Brain microvascular endothelial cell (primary cell): ENCODE measurements around the gene ATP5F1D.

ENCODE experiments used
- DNase-seq: peaks from one replicate; pipeline ENCODE4 v3.0.0-alpha.2; 2020
- H3K27ac ChIP-seq: fragments of 250-450 bp; sonication (Bioruptor Pico); 2 replicates; pipeline ENCODE4 v1.5.1; 2020; ENCODE audit warnings: mild to moderate bottlenecking, moderate library complexity
- H3K27me3 ChIP-seq: fragments of 250-450 bp; sonication (Bioruptor Pico); replicated peaks from 2 replicates; pipeline ENCODE4 v1.5.1; 2020; ENCODE audit warnings: mild to moderate bottlenecking
- H3K36me3 ChIP-seq: fragments of 250-450 bp; sonication (Bioruptor Pico); replicated peaks from 2 replicates; pipeline ENCODE4 v1.5.1; 2020; ENCODE audit warnings: mild to moderate bottlenecking
- H3K4me3 ChIP-seq: 2 replicates; pipeline ENCODE4 v1.5.1; 2011; ENCODE audit warnings: low read depth, mild to moderate bottlenecking, control low read depth, low read length, moderate library complexity
- CTCF ChIP-seq: IDR thresholded peaks from 2 replicates; pipeline ENCODE4 v1.5.1; 2011; ENCODE audit warnings: low read depth, mild to moderate bottlenecking, moderate library complexity, low read length, control low read depth, inconsistent platforms; ENCODE audit errors: missing control alignments
- in situ Hi-C: cut with HindIII; loops from 2 replicates; pipeline ENCODE4 v1.10.0; 2017; ENCODE audit warnings: low sequenced_read_pairs, low pct_ligation_motif_present

Gene ATP5F1D

GRCh38 chr19:1281569-1282287 is 40.2 kb downstream of the ATP5F1D start:
- Histone ChIP-seq H3K27me3 (peaks cover 26% of the 10 kb centered on the region), H3K27ac (no peak overlapping the region), H3K4me3 (no peak overlapping the region), H3K36me3 (peaks cover 6% of the 10 kb centered on the region)
- TF ChIP-seq CTCF = no peak
- no peak for DNase-seq
- in situ Hi-C loops = loop anchor here (5.0 to 10.0 kb wide), 3 partner anchors 93 to 191 kb away; no protein-coding TSS in a partner anchor

GRCh38 chr19:1282588-1283206 is 41.1 kb downstream of the ATP5F1D start:
- no peak for DNase-seq
- H3K36me3 ChIP-seq = peaks cover 6% of the 10 kb centered on the region
- H3K27me3 ChIP-seq = peaks cover 36% of the 10 kb centered on the region
- H3K4me3 ChIP-seq = no peak overlapping the region
- in situ Hi-C loops = loop anchor here (5.0 to 10.0 kb wide), 3 partner anchors 92 to 190 kb away; no protein-coding TSS in a partner anchor
- TF ChIP-seq CTCF = no peak
- H3K27ac ChIP-seq = no peak overlapping the region

- no peak for TF ChIP-seq CTCF
- Histone ChIP-seq H3K36me3 (peaks cover 6% of the 10 kb centered on the region), H3K27ac (no peak overlapping the region), H3K27me3 (peaks cover 43% of the 10 kb centered on the region), H3K4me3 (no peak overlapping the region)
- no peak for DNase-seq
- in situ Hi-C loops = loop anchor here (5.0 to 10.0 kb wide), 3 partner anchors 91 to 189 kb away; no protein-coding TSS in a partner anchor
Observed at GRCh38 chr19:1283207-1283916, 41.8 kb downstream of the ATP5F1D start.

GRCh38 chr19:1283917-1284292 is 42.4 kb downstream of the ATP5F1D start:
- peaks cover 45% of the 10 kb centered on the region for H3K27me3 ChIP-seq
- no peak for TF ChIP-seq CTCF
- H3K27ac ChIP-seq = no peak overlapping the region
- DNase-seq = no peak
- peaks cover 6% of the 10 kb centered on the region for H3K36me3 ChIP-seq
- in situ Hi-C loops = loop anchor here (5.0 to 10.0 kb wide), 3 partner anchors 91 to 188 kb away; no protein-coding TSS in a partner anchor
- H3K4me3 ChIP-seq = no peak overlapping the region

- no peak overlapping the region for H3K27ac ChIP-seq
- peaks cover under 1% of the 10 kb centered on the region for H3K36me3 ChIP-seq
- peaks cover 50% of the 10 kb centered on the region for H3K27me3 ChIP-seq
- TF ChIP-seq CTCF = no peak
- no peak overlapping the region for H3K4me3 ChIP-seq
- in situ Hi-C loops = loop anchor here (5.0 to 10.0 kb wide), 3 partner anchors 90 to 188 kb away; no protein-coding TSS in a partner anchor
- DNase-seq = no peak
Observed at GRCh38 chr19:1284293-1284978, 42.9 kb downstream of the ATP5F1D start.
